ENCODE measurements around the gene LRBA.

GRCh38 chr4:150943818-150944217, 71.3 kb downstream of the LRBA start:
- TF ChIP-seq POLR2A (IDR thresholded peaks at IDR 0.05; ENCODE audit: low read depth, low read length) = no peak
- TF ChIP-seq TAF1 (IDR thresholded peaks at IDR 0.05; ENCODE audit: low read depth, low read length) = no peak
- TF ChIP-seq PAX5 (IDR thresholded peaks at IDR 0.05; ENCODE audit: insufficient read depth, low read length, severe bottlenecking) = no peak
- TF ChIP-seq POLR2AphosphoS5 (IDR thresholded peaks at IDR 0.05; ENCODE audit: low read depth, low read length) = no peak
- no peak for TF ChIP-seq POU2F2 (IDR thresholded peaks at IDR 0.05; ENCODE audit: low read depth, low read length)
- TF ChIP-seq SPI1 (IDR thresholded peaks at IDR 0.05; ENCODE audit: low read depth, low read length) = no peak

All from GM12891 (cell line).